H9 (cell line): ENCODE results near the gene CALHM6. TPM values are rescaled to one million over a fixed set of nuclear protein-coding genes. Genes with fewer than 3 reads are reported as not detected.

ENCODE experiments used
- DNase-seq: peaks from one replicate; pipeline ENCODE4 v3.0.0-alpha.2; 2017
- H2AFZ ChIP-seq: one replicate; pipeline ENCODE4 v1.6.1; 2013; ENCODE audit warnings: mild to moderate bottlenecking, low read length, control low read depth, moderate library complexity
- H2AK5ac ChIP-seq: 2 replicates; pipeline ENCODE4 v1.6.1; 2013; ENCODE audit warnings: low read length, control low read depth, mixed read lengths; ENCODE audit not compliant: insufficient read length
- H2BK120ac ChIP-seq: one replicate; pipeline ENCODE4 v1.6.1; 2013; ENCODE audit warnings: low read depth, mild to moderate bottlenecking, low read length, control low read depth, inconsistent platforms; ENCODE audit not compliant: poor library complexity, severe bottlenecking
- H2BK12ac ChIP-seq: 2 replicates; pipeline ENCODE4 v1.6.1; 2013; ENCODE audit warnings: low read length, control low read depth, mixed read lengths, low read depth; ENCODE audit not compliant: insufficient read length
- H2BK15ac ChIP-seq: 2 replicates; pipeline ENCODE4 v1.6.1; 2013; ENCODE audit warnings: low read depth, low read length, control low read depth
- H2BK20ac ChIP-seq: one replicate; pipeline ENCODE4 v1.6.1; 2013; ENCODE audit warnings: low read depth, mild to moderate bottlenecking, low read length, control low read depth, inconsistent platforms; ENCODE audit not compliant: poor library complexity, severe bottlenecking
- H2BK5ac ChIP-seq: 2 replicates; pipeline ENCODE4 v1.6.1; 2013; ENCODE audit warnings: low read length, control low read depth, mixed read lengths; ENCODE audit not compliant: insufficient read length
- H3K14ac ChIP-seq: 2 replicates; pipeline ENCODE4 v1.6.1; 2013; ENCODE audit warnings: low read length, control low read depth; ENCODE audit not compliant: insufficient read depth
- H3K18ac ChIP-seq: 2 replicates; pipeline ENCODE4 v1.6.1; 2013; ENCODE audit warnings: low read depth, mild to moderate bottlenecking, mixed read lengths, low read length, control low read depth; ENCODE audit not compliant: insufficient read length
- H3K23ac ChIP-seq: 2 replicates; pipeline ENCODE4 v1.6.1; 2013; ENCODE audit warnings: low read length, control low read depth, mixed read lengths, low read depth; ENCODE audit not compliant: insufficient read length
- H3K23me2 ChIP-seq: 2 replicates; pipeline ENCODE4 v1.6.1; 2013; ENCODE audit warnings: low read depth, mild to moderate bottlenecking, mixed read lengths, low read length, control low read depth; ENCODE audit not compliant: insufficient read length, poor library complexity, severe bottlenecking
- H3K27ac ChIP-seq: 2 replicates; pipeline ENCODE4 v1.5.1; 2013; ENCODE audit warnings: low read length, control low read depth, mixed read lengths, low read depth; ENCODE audit not compliant: insufficient read length
- H3K27me3 ChIP-seq: 2 replicates; pipeline ENCODE4 v1.6.1; 2013; ENCODE audit warnings: low read length, control low read depth, inconsistent platforms; ENCODE audit not compliant: insufficient read depth
- H3K4ac ChIP-seq: 2 replicates; pipeline ENCODE4 v1.6.1; 2013; ENCODE audit warnings: low read depth, mild to moderate bottlenecking, control low read depth, inconsistent platforms, low read length, moderate library complexity
- H3K4me1 ChIP-seq: 2 replicates; pipeline ENCODE4 v1.6.1; 2013; ENCODE audit warnings: low read length, control low read depth, inconsistent platforms; ENCODE audit not compliant: insufficient read depth
- H3K4me2 ChIP-seq: 2 replicates; pipeline ENCODE4 v1.6.1; 2013; ENCODE audit warnings: low read length, control low read depth, mixed read lengths; ENCODE audit not compliant: insufficient read length, insufficient read depth
- H3K56ac ChIP-seq: 2 replicates; pipeline ENCODE4 v1.6.1; 2013; ENCODE audit warnings: low read depth, mild to moderate bottlenecking, mixed read lengths, low read length, control low read depth; ENCODE audit not compliant: insufficient read length
- H3K79me1 ChIP-seq: 2 replicates; pipeline ENCODE4 v1.6.1; 2013; ENCODE audit warnings: low read depth, mild to moderate bottlenecking, moderate library complexity, low read length, control low read depth, inconsistent platforms; ENCODE audit not compliant: insufficient read depth, poor library complexity, severe bottlenecking
- H3K79me2 ChIP-seq: 2 replicates; pipeline ENCODE4 v1.6.1; 2013; ENCODE audit warnings: low read length, control low read depth, inconsistent platforms; ENCODE audit not compliant: insufficient read depth
- H3K9ac ChIP-seq: 2 replicates; pipeline ENCODE4 v1.6.1; 2013; ENCODE audit warnings: low read length, control low read depth, mixed read lengths; ENCODE audit not compliant: insufficient read length; ENCODE audit errors: extremely low read depth
- H3K9me3 ChIP-seq: one replicate; pipeline ENCODE4 v1.6.1; 2013; ENCODE audit warnings: low read depth, low read length, inconsistent platforms; ENCODE audit not compliant: control insufficient read depth
- H3T11ph ChIP-seq: one replicate; pipeline ENCODE4 v1.6.1; 2013; ENCODE audit warnings: mild to moderate bottlenecking, low read length, control low read depth, inconsistent platforms
- H4K20me1 ChIP-seq: one replicate; pipeline ENCODE4 v1.6.1; 2013; ENCODE audit not compliant: control insufficient read depth, insufficient read length, insufficient read depth
- H4K5ac ChIP-seq: 2 replicates; pipeline ENCODE4 v1.6.1; 2013; ENCODE audit warnings: low read depth, mild to moderate bottlenecking, mixed read lengths, low read length, control low read depth; ENCODE audit not compliant: insufficient read length
- H4K8ac ChIP-seq: replicated peaks from 2 replicates; pipeline ENCODE4 v1.6.1; 2013; ENCODE audit warnings: low read length, control low read depth, mixed read lengths, low read depth; ENCODE audit not compliant: insufficient read length
- H4K91ac ChIP-seq: 2 replicates; pipeline ENCODE4 v1.6.1; 2013; ENCODE audit warnings: low read depth, mild to moderate bottlenecking, moderate library complexity, mixed read lengths, low read length, control low read depth; ENCODE audit not compliant: insufficient read length
- H3K27ac Mint-ChIP-seq, 3 experiments: 2 replicates in 2 of 3; 3 replicates in 1 of 3; pipeline ENCODE4 v1.8.0; 2020 to 2021; ENCODE audit warnings: mixed read lengths in 3 of 3, mild to moderate bottlenecking in 1 of 3, moderate library complexity in 1 of 3
- H3K27me3 Mint-ChIP-seq: 2 replicates; pipeline ENCODE4 v1.8.0; 2021; ENCODE audit warnings: low read depth, mild to moderate bottlenecking, moderate library complexity, mixed read lengths
- H3K36me3 Mint-ChIP-seq, 3 experiments: 2 replicates in 2 of 3; 3 replicates in 1 of 3; pipeline ENCODE4 v1.8.0; 2020 to 2021; ENCODE audit warnings: low read depth in 3 of 3, mixed read lengths in 3 of 3; ENCODE audit not compliant: insufficient read depth in 1 of 3
- H3K4me1 Mint-ChIP-seq, 2 experiments: 2 replicates each; pipeline ENCODE4 v1.8.0; 2020; ENCODE audit warnings: mixed read lengths in 2 of 2
- H3K4me3 Mint-ChIP-seq, 2 experiments: 2 replicates in 1 of 2; 3 replicates in 1 of 2; pipeline ENCODE4 v1.8.0; 2020 to 2021; ENCODE audit warnings: mild to moderate bottlenecking in 2 of 2, mixed read lengths in 2 of 2, moderate library complexity in 1 of 2
- H3K9me3 Mint-ChIP-seq, 2 experiments: 2 replicates in 1 of 2; 3 replicates in 1 of 2; pipeline ENCODE4 v1.8.0; 2020; ENCODE audit warnings: mild to moderate bottlenecking in 2 of 2, mixed read lengths in 2 of 2, moderate library complexity in 1 of 2
- WGBS: extraction: QIAGEN DNeasy Blood & Tissue Kit; methylation state at CpG from one replicate; pipeline ENCODE4 v1.1.7; 2013; ENCODE audit warnings: missing lambda C conversion rate, low lambda C conversion rate, mixed read lengths; ENCODE audit not compliant: insufficient read length; ENCODE audit errors: extremely low coverage; 5-methylcytosine and 5-hydroxymethylcytosine counted together
- total RNA-seq: library from RNA; stranded (reverse); gene quantifications from 2 replicates; pipeline ENCODE4 v1.2.1, GENCODE V29; 2021
- TF ChIP-seq, protein P1 (sequence below): fragments of 200-600 bp; sonication (generic); conservative IDR thresholded peaks from 3 replicates; pipeline ENCODE4 v1.8.0; 2021; ENCODE audit warnings: antibody characterized with exemption, mild to moderate bottlenecking

CALHM6 gene
- total RNA-seq, 1 experiment from 2014 or later: 0.44 TPM

DNA sequence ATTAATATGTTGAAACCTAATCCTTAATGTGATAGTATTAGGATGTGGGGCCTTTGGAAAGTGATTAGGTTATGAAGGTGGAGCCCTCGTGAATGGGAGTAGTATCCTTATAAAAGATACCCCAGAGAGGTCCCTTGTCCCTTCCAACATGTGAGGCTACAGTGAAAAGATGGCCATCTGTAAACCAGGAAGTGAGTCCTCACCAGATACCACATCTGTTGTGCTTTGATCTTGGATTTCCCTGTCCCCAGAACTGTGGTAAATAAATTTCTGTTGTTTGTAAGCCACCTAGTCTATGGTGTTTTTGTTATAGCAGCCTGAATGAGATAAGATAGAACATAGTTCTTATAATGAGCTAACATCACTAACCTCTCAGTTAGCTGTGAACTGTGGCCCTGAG is 16.6 kb upstream of the CALHM6 start:
- Histone ChIP-seq H2BK15ac (no peak overlapping the region), H3K4me2 (no peak overlapping the region), H2BK120ac (no peak overlapping the region), H3K23me2 (no peaks in the 10 kb centered on the region), H3K79me2 (no peaks in the 10 kb centered on the region), H4K5ac (no peak overlapping the region), H3K4me1 (no peaks in the 10 kb centered on the region), H3K79me1 (no peaks in the 10 kb centered on the region), H4K91ac (no peak overlapping the region), H3K56ac (no peak overlapping the region), H3K9me3 (no peaks in the 10 kb centered on the region), H2BK5ac (no peak overlapping the region), H3K18ac (no peak overlapping the region), H3K23ac (no peak overlapping the region), H2AK5ac (no peak overlapping the region), H3K4ac (no peak overlapping the region), H4K8ac (no peak overlapping the region), H4K20me1 (no peaks in the 10 kb centered on the region), H2BK12ac (no peak overlapping the region), H3T11ph (no peak overlapping the region), H2BK20ac (no peak overlapping the region), H3K27ac (no peak overlapping the region), H3K27me3 (no peaks in the 10 kb centered on the region), H2AFZ (no peak overlapping the region), H3K9ac (no peak overlapping the region), H3K14ac (no peak overlapping the region)
- peaks cover 16 to 21% of the 10 kb centered on the region in 2 experiments for H3K4me1 Mint-ChIP-seq
- no peaks in the 10 kb centered on the region for H3K36me3 Mint-ChIP-seq
- H3K27me3 Mint-ChIP-seq: no peaks in the 10 kb centered on the region
- no peak for DNase-seq
- no peak overlapping the region for H3K4me3 Mint-ChIP-seq
- H3K27ac Mint-ChIP-seq: no peak overlapping the region
- no peaks in the 10 kb centered on the region for H3K9me3 Mint-ChIP-seq
- TF ChIP-seq, protein P1, sequence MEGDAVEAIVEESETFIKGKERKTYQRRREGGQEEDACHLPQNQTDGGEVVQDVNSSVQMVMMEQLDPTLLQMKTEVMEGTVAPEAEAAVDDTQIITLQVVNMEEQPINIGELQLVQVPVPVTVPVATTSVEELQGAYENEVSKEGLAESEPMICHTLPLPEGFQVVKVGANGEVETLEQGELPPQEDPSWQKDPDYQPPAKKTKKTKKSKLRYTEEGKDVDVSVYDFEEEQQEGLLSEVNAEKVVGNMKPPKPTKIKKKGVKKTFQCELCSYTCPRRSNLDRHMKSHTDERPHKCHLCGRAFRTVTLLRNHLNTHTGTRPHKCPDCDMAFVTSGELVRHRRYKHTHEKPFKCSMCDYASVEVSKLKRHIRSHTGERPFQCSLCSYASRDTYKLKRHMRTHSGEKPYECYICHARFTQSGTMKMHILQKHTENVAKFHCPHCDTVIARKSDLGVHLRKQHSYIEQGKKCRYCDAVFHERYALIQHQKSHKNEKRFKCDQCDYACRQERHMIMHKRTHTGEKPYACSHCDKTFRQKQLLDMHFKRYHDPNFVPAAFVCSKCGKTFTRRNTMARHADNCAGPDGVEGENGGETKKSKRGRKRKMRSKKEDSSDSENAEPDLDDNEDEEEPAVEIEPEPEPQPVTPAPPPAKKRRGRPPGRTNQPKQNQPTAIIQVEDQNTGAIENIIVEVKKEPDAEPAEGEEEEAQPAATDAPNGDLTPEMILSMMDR: no peak
- WGBS: no CpG with 5 or more reads among the region's 1 CpG
